ENCODE results near the gene HSPA1B.
"Not testable (repeated sequence)": the region's sequence is repeated elsewhere in the genome, so short reads cannot be mapped to it uniquely, and the experiment has no call there.

HSPA1B gene

DNA sequence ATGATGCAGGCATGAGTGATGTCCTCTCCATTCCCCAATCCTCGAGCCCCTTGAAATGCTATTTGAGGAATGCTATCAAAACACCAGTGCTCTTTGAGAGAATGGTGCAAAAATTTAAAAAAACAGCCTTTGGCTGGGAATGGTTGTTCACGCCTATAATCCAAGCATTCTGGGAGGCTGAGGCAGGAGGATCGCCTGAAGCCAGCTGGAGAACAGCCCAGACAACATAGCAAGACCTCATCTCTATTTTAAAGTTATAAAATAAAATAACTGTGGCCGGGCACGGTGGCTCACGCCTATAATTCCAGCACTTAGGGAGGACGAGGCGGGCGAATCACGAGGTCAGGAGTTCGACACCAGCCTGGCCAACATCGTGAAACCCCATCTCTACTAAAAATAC lies 27.8 kb upstream of the HSPA1B start:
- DNase-seq, result no peak

DNA sequence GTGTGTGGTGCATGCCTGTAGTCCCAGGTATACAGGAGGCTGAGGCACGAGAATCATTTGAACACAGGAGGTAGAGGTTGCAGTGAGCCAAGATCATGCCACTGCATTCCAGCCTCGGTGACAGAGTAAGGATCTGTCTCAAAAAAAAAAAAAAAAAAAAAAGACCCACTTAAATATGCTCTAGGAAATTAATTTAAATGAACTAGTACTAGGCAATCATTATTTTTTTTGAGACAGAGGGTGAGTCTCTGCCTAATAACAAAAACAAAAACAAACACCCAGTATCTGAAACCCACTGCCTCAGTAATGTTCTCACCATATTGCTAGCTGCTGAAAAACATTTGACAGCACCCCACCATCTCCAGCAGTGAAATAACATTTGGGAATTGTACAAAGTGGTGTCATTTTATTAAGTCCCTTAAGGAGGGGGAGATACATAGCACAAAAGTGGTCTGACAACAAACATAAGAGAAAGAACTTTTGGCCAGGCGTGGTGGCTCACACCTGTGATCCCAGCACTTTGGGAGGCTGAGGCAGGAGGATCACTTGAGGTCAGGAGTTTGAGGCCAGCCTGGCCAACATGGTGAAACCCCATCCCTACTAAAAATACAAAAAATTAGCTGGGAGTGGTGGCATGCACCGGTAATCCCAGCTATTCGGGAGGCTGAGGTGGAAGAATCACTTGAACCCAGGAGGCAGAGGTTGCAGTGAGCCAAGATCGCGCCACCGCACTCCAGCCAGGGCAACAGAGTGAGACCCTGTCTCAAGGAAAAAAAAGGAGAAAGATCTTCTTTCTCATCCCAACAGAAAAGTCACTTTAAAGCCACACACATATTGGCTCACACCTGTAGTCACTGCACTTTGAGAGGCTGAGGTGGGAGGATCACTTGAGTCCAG lies 26.3 kb upstream of the HSPA1B start:
- DNase-seq, result not testable (repeated sequence)

- DNase-seq, result no peak
These were observed 21.5 kb upstream of the HSPA1B start for GRCh38 chr6:31805939-31806469.

DNA sequence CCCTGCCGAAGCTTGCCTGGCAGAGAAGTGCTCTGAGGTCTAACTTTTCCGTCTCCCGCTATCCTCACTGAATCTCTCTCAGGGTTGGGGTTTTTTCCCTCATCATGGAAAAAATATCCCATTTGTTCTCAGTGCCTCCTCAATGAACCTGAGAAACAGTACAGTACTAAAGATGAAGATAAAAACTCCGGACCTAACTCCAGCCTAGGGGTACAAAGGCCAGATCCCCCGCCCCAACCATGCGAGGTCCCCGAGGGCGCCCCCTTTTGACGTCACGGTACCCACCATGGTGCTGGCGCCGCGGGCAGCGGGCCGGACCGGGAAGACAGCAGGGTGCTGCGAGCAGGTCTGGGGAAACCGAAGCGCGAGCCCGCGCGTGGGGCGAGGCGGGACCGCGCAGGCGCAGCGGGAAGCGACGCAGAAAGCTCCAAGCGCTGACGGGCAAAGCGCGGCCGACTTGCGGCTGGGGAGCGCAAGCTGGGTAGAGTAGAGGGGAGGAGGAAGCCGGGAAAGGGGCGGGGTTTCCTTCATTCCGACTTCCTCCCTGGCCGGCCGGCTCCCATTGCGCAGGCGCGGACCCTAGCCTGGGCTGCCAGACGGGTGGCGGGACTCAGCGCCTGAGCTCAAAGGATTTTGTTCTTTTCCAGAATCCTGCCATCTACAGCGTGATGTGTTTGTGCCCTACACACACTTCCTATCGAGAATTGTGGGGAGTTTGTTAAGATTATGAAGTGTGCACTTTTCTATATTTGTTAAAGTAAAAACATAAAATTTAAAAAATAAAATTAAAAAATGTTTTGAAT lies 20.9 kb upstream of the HSPA1B start, which contains the start of gene LSM2:
TSS of gene LSM2 (minus strand) at position 497 of the 803 bp plus-strand sequence. CDS start at position 288, 209 bp downstream.
- DNase-seq, result peak; percentile 95

- not testable (repeated sequence) for DNase-seq
These were observed 18.9 kb upstream of the HSPA1B start for GRCh38 chr6:31808599-31808998.

- DNase-seq, result no peak
These were observed 15.9 kb upstream of the HSPA1B start for GRCh38 chr6:31811645-31812044.

GRCh38 chr6:31813465-31813849 lies 14.1 kb upstream of the HSPA1B start:
- no peak for DNase-seq

- DNase-seq, result peak; percentile 52
These were observed 12.9 kb upstream of the HSPA1B start for GRCh38 chr6:31814677-31815024.

- DNase-seq, result peak; percentile 59
These were observed 12.3 kb upstream of the HSPA1B start, which contains the start of the genes HSPA1A and HSPA1L for GRCh38 chr6:31815025-31815838. Gene HSPA1A (plus strand): TSS chr6:31815543. CDS start chr6:31815757, 214 bp downstream. Gene HSPA1L (minus strand): TSS chr6:31815283. CDS start chr6:31811972, 3,311 bp downstream.

GRCh38 chr6:31817133-31817928 lies 10.2 kb upstream of the HSPA1B start:
- not testable (repeated sequence) for DNase-seq

GRCh38 chr6:31817929-31818511 lies 9.5 kb upstream of the HSPA1B start:
- not testable (repeated sequence) for DNase-seq

- DNase-seq, result no peak
These were observed 7.7 kb upstream of the HSPA1B start for GRCh38 chr6:31819871-31820299.

DNA sequence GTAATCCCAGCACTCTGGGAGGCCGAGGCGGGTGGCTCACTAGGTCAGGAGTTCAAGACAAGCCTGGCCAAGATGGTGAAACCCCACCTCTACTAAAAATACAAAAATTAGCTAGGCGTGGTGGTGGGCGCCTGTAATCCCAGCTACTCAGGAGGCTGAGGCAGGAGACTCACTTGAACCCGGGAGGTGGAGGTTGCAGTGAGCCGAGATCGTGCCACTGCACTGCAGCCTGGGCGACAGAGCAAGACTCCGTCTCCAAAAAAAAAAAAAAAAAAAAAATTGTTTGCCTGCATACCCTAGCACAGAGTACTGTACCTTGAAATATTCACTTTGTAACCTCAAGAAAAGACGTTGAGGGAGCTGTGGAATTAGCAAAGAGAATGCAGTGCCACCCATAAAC lies 7.1 kb upstream of the HSPA1B start:
- not testable (repeated sequence) for DNase-seq

DNA sequence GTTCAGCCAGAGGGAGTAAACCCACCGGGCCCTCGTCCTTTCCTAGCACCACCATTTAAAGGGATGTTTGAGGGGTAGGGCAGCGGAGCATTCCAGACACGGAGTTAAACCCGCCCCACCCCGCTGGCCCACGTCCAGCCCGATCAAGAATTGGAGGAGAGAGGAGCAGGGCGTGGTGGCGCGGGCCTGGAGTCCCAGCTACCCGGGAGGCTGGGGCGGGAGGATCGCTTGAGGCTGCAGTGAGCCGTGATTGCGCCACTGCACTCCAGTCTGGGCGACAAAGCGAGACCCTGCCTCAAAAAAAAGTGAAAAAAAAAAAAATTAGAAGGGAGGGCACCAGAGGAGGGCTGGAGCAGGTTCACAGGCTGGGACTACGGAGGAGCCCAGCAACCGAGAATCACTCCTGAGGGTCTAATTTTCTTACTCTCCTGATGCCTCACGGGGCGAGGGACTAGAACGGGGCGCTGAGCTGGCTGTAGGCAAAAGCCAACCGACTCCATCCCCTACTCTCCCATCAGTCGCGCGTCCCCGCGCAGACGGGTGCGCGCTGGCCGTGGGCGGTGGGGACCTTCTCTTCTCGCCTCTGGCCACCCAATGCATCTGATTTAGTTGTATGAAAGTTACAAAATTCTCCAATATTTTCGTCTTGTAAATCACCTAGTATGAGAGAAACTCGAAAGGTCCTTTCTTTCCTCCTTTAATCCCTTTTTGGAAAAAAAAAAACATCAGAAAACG lies 6.1 kb upstream of the HSPA1B start:
- peak; percentile 41 for DNase-seq

- DNase-seq, result peak; percentile 52
These were observed 5.3 kb upstream of the HSPA1B start for GRCh38 chr6:31822036-31822821.

- DNase-seq, result not testable (repeated sequence)
These were observed 3.8 kb upstream of the HSPA1B start for GRCh38 chr6:31823592-31824196.

GRCh38 chr6:31825553-31825952 lies 2.0 kb upstream of the HSPA1B start:
- no peak for DNase-seq

- peak; percentile 35 for DNase-seq
These were observed 699 bp upstream of the HSPA1B start for GRCh38 chr6:31826793-31827285.

Data from activated effector memory CD4-positive, alpha-beta T cell treated with Interleukin-2 at 50 U/mL for 16 hours (primary cell).